ENCODE results near the gene IL25.
"Not testable (repeated sequence)": the region's sequence is repeated elsewhere in the genome, so short reads cannot be mapped to it uniquely, and the experiment has no call there.

IL25 gene

DNA sequence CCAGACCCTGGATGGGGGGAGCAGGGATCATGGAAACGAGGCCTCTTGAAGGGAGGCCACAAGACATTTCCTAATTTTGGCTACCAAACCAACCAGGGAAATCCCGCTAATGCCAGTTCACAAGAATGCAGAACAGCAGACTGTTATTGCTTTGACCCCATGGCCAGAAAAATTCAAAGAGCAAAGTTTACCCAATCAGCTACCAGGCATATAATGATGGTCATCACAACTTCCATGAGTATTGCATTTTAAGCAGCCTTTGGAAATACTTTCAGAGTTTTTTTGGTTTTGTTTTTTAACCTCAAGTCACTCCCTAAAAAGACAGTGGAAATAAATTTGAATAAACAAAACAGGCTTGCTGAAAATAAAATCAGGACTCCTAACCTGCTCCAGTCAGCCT, at the start of gene IL25:
Gene IL25 (plus strand): TSS at position 301 of the 400 bp plus-strand sequence.
- DNase-seq, result no peak

DNA sequence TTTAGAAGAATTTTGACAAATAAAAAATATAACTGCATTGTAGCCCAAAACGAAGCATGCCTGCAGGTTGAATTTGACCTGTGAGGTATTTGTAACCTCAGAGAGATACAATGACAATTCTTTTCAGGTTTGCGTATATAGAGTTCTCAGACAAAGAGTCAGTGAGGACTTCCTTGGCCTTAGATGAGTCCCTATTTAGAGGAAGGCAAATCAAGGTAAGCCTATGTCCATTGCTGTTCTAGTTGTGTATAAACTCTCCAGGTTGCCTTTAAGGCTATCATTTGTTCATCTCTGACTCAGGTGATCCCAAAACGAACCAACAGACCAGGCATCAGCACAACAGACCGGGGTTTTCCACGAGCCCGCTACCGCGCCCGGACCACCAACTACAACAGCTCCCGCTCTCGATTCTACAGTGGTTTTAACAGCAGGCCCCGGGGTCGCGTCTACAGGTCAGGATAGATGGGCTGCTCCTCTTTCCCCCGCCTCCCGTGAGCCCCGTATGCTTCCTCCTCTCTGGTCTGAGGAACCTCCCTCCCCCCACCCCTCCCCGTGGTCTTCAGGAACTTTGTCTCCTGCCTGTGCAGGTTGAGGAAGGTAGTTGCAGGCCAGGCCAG, 48.7 kb upstream of the IL25 start:
- no peak for DNase-seq

GRCh38 chr14:23324455-23324846, 48.2 kb upstream of the IL25 start:
- DNase-seq, result no peak

GRCh38 chr14:23324993-23325392, 47.6 kb upstream of the IL25 start:
- DNase-seq, result no peak

DNA sequence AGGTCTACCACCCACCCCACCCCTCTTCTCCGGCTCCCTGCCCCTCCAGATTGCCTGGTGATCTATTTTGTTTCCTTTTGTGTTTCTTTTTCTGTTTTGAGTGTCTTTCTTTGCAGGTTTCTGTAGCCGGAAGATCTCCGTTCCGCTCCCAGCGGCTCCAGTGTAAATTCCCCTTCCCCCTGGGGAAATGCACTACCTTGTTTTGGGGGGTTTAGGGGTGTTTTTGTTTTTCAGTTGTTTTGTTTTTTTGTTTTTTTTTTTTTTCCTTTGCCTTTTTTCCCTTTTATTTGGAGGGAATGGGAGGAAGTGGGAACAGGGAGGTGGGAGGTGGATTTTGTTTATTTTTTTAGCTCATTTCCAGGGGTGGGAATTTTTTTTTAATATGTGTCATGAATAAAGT, 46.9 kb upstream of the IL25 start:
- DNase-seq, result not testable (repeated sequence)

DNA sequence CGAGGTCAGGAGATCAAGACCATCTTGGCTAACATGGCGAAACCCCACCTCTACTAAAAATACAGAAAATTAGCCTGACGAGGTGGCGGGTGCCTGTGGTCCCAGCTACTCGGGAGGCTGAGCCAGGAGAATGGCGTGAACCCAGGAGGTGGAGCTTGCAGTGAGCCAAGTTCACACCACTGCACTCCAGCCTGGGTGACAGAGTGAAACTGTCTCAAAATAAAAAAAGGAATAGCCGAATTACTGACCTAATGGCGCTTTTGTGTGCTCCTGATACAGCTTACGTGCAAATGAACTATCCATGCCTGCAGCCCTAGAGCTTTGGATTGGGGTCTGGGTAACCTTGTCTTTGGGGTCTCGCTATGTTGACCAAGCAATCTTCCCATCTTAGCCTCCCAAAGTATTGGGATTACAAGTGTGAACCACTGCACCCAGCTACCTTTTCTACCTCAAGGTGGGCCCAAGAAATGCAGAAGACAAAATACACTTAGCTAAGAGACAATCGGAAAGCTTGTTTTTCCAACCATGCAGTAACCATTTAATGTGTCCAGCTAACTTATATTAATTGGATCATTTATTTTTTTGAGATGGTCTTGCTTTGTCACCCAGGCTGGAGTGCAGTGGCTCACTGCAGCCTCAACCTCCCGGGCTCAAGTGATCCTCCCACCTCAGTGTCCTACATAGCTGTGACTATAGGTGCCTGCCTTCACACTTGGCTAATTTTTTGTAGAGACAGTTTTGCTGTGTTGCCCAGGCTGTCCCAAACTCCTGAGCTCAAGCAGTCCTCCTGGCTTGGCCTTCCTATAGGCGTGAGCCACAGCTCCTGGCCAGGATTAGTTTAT, 45.9 kb upstream of the IL25 start:
- no peak for DNase-seq

DNA sequence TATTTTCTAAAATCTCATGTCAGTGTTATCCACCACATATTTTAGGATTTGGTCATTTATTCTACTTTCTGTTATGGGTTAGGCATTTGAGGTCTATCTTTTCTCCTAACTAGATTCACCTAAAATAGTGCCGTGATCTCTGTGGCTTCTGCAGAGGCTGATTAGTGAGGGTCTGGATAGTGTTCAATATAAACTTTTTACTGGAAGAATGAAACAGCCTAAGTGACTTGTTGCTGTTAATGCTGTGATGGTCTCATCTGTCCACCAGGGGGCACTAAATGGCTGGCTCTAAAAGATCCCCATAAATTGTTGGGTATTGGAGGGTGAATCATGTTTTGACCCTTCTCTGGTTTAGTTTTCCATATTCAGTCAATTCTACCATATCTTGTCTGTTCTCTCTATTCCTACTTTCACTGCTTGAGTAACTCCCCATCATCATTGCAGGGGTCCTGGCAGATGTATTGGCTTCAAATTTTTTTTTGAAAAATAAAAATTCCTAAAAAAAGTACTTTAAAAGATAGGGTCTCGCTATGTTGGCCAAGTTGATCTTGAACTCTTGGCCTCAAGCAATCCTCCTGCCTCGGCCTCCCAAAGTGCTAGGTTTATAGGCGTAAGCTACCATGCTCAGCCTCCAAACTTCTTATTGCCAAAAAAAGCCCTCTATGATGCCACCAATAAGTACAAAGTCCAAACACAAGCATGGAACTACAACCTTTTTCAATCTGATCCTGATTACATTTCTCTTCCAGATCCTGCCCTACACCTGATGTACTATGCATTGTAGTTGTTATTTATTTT, 44.5 kb upstream of the IL25 start:
- peak; percentile 79 for DNase-seq

GRCh38 chr14:23335623-23336022, 37.0 kb upstream of the IL25 start:
- DNase-seq, result no peak

GRCh38 chr14:23339506-23340268, 32.9 kb upstream of the IL25 start:
- DNase-seq, result no peak

DNA sequence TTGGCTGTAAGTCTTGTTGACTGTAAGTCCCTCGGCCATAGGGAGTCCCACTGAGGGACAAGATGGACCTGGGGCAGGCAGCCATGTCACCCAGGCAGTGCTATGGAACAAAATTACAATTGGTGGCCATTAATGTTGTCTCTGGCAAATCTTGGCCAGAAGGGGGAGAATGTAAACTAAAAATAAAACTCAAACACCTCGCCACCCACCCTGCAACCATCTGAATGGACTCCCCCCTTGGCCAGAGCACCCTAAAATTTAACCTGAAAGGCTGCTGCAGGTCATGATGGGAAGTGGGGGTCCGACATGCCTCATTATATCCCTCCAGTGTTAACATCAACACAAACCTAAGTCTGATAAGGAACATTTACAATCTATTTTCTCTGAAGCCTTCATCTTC, 28.1 kb upstream of the IL25 start:
- no peak for DNase-seq

DNA sequence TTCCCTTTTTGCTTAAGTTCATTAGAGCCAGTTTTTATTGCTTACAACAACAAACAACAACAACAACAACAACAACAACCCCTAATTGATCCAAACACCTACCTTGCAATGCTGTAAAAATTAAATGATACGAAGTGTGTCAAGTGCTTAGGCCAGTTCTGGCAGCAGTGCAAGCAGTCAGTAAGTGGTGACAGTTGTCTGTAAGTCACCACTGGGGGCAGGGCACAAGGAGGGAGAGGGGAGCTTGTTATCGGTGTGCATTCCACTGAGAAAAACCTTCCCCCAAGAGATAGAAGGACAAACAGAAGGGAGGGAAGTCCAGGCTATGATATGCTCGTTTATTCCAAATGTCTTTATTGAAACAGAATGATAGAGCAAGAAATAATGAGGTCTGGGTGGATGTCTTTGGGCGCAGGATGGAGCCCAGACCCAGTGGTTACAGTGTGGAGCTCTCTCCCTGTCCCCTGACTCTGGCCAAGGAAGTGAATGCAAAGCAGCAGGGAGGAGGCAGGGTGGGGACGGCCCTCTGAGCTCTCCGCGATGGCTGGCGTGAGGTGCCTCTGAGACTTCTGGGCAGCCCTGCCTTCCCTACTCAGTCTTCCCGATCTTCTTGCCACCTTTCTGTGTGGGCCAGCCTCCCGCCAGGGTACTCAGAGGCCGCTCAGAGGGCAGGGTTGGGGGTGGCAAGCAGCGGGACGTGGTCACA, 26.5 kb upstream of the IL25 start:
- no peak for DNase-seq

DNA sequence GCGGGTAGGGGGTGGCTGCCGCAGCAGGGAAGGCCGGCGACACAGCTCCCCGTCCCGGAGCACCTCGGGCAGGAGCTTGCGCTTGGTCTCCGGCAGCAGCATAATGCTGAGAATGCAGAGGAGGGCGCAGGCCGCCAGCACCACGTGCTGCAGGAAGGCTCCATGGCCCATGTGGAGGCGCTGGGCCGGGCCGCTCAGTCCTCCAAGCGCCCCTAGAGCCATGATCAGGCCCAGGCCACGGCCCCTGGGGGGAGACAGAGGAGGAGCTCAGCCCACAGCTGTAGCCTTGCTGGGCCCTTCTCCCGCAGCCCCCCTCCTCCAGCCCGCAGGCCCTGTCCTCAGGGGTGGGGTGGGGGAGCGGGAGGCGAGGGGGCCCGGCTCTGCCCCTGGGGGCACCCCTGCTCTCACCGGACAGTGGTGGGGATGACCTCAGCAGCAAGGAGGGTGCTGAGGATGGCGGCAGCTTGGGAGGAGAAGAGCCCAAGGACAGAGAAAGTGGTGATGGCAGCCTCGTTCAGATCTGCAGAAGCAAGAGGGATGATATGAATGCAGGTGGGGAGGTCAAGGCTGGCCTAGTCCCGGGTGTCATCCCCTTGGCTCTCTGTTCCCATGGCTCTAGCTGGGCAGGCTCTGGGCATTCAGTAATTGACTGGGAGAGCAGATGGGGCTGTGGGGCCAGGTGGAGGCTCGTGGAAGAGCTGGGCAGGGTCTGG, 25.8 kb upstream of the IL25 start:
- DNase-seq, result no peak

DNA sequence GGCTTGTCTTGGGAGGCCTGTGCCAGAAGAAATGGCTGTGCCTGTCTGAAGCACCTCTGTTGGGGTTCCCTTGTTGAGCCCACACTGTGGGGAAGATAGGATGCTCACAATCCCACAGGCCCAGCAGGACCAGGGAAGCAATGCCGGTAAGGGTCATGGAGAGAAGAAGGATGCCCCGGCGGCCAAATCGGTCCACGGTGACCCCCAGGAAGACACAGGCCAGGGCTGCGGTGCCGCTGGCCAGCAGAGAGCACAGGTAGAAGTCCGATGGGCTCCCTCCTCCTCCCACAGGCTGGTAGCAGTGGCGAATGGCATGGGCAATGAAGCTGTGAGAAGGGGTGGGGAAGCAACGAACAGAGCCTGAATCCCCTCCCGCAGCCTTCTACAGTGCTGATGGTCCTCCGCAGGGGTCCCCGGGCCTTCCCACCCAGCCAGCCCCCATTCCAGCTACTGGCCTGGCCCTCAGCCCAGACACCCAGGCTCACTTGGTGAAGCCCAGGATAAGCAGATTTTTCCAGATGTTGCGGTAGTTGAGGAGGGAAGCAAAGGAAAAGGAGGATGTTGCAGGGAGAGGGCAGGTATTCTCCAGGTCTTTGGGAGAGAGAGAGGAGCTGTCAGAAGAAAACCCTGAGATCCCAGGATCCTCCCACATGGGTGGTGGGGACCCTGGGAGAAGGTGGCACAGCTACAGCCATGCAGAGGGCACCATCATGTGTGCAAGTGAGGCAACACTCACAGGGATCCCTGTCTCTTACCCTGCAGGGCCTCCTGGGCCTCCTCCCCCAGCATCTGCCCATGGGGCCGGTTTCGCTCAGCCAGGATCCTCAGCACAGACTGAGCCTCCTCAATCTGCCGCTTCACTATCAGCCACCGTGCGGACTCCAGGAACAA, 25.0 kb upstream of the IL25 start:
- no peak for DNase-seq

DNA sequence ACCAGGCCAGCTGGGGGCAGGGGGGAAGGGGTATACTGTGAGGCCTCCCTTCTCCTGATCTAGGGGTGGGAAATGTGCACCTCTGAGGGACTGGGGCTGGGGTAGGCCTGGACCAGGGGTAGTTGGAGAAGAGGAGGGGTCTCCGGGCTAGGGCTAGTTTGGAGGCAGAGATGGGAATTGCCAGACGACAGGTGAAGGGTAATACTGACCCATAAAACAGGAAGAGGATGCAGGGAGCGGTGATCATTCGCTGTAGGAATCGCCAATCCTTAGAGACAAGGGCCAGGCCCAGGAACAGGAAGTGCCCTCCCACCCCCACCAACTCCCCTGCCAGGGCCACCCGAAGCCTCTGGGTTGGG, 24.3 kb upstream of the IL25 start:
- no peak for DNase-seq

GRCh38 chr14:23349156-23349845, 23.3 kb upstream of the IL25 start:
- DNase-seq, result no peak

DNA sequence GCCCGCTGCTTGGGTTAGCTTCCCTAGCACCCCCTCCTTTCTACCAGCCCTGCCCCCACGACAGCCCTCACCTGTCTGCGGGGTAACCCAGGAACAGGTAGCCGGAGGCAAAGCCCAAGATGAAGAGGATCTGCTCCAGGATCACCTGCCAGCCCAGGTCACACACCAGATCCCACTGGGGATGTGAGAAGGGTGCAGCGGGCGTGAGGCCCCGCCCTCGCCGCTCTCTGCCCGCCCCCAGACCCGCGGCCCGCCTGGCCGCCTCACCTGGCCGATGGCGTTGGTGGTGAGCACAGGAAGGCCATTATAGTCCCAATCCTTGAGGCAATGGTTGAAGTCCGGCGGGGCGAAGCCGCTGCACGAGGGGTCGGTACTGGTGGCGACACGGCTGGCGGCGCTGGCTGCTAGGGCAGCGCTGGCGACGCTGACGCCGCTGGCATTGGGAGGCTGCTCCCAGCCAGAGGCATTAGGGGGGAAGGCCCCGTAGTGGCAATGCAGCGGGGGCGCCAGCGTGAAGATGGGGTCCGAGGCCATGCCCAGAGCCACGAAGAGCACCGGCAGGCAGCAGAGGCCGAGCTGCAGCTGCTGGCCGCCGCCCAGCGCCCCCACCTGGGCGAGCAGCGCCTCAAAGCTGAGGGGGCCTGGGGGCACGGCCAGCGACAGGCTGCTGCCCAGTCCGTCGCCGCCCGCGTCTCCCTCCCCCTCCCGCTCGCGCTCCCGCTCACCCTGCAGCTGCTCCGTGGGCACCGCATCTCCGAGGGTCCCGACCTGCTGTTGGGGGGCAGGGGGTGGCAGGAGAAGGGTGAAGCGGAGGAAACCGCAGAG, 20.7 kb upstream of the IL25 start:
- DNase-seq, result no peak

- DNase-seq, result peak; percentile 65
These were observed 19.8 kb upstream of the IL25 start, which contains the start of gene SLC22A17 for GRCh38 chr14:23352506-23353432. TSS of gene SLC22A17 (minus strand) at chr14:23352887.

DNA sequence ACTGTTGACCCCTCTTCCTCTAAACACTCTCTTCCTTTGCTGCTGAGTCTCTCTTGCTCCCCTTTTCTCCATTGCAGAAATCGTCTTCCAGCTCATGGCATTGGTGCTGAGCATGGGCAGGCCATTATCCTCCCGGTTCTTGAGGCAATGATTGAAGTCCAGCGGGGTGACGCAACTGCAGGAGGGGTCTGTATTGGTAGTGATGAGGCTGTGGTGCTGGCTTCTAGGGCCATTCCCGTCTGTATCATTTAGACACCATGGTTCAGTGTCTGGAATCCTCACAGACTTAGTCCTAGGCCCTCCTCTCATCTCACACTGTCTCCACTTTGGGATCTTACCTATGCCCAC, 19.2 kb upstream of the IL25 start:
- DNase-seq, result no peak
